HUES64 (cell line): Measurements from ENCODE around the gene RAD1.

ENCODE experiments used
- H3K27ac ChIP-seq: 2 replicates; pipeline ENCODE4 v1.7.0; 2013; ENCODE audit warnings: low read depth, low read length, inconsistent platforms
- H3K27me3 ChIP-seq: 2 replicates; pipeline ENCODE4 v1.6.1; 2013; ENCODE audit warnings: mild to moderate bottlenecking, low read length; ENCODE audit not compliant: insufficient read depth
- H3K36me3 ChIP-seq: 2 replicates; pipeline ENCODE4 v1.6.1; 2013; ENCODE audit warnings: mild to moderate bottlenecking, low read length; ENCODE audit not compliant: insufficient read depth
- H3K4me1 ChIP-seq: 2 replicates; pipeline ENCODE4 v1.6.1; 2013; ENCODE audit warnings: mild to moderate bottlenecking, low read length, moderate library complexity; ENCODE audit not compliant: insufficient read depth
- H3K4me3 ChIP-seq: 2 replicates; pipeline ENCODE4 v1.5.1; 2013; ENCODE audit warnings: mild to moderate bottlenecking, low read length, moderate library complexity
- H3K9ac ChIP-seq: 2 replicates; pipeline ENCODE4 v1.6.1; 2013; ENCODE audit warnings: mild to moderate bottlenecking, low read depth, low read length
- H3K9me3 ChIP-seq: 2 replicates; pipeline ENCODE4 v1.6.1; 2013; ENCODE audit warnings: low read depth, low read length; ENCODE audit not compliant: insufficient read depth
- WGBS: fragments of 150-250, 120-280 bp; methylation state at CpG from one replicate; pipeline ENCODE4 v1.1.7; 2013; ENCODE audit warnings: missing lambda C conversion rate; 5-methylcytosine and 5-hydroxymethylcytosine counted together

The RAD1 gene

DNA sequence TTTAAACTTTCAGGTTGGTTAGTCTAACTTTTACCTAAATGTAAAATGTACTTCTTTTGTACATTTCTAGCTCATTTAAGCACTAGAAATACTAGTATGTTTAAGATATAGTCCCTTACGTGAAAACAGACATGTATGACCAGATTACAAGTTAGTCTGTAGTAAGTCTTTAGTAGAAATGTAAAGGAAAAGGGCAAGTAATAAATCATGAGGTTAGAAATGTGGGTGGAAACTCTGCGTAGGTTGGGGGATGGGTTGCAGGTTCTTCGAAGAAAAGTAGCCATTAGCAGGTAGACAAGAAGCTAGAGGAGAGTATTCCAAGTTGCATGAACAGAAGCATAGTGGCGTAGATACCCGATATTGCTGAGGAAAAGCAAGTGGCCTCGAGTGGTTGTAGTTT, 22.9 kb downstream of the RAD1 start:
- 95% methylated on average over 6 of the region's 6 CpGs for WGBS
- Histone ChIP-seq H3K9me3 (no peaks in the 10 kb centered on the region), H3K4me1 (no peaks in the 10 kb centered on the region), H3K36me3 (no peaks in the 10 kb centered on the region), H3K4me3 (no peak overlapping the region), H3K27me3 (no peaks in the 10 kb centered on the region), H3K27ac (no peak overlapping the region), H3K9ac (no peak overlapping the region)

DNA sequence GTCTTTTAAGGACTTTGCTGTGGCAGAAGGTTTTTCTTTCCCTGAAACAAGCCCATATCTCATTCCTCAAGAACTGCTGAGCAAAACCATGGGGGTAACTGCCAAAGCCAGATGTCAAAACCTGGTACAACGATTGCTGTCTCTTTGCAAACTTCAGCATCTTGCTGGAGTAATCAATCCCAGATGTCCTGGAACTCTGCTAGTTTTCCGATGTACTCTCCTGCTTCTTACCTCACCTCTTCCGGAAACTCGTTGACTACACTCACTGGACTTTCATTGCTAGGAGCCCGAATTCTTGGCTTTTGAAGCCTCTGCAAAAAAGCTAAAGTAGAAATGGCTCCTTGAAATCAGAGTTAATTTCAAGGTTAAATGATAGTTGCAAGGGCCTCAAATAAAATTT, 23.3 kb downstream of the RAD1 start:
- WGBS = 95% methylated on average over 5 of the region's 5 CpGs
- no peaks in the 10 kb centered on the region for H3K27me3 ChIP-seq
- H3K4me1 ChIP-seq = no peaks in the 10 kb centered on the region
- no peak overlapping the region for H3K4me3 ChIP-seq
- H3K36me3 ChIP-seq = no peaks in the 10 kb centered on the region
- H3K9ac ChIP-seq = no peak overlapping the region
- no peaks in the 10 kb centered on the region for H3K9me3 ChIP-seq
- no peak overlapping the region for H3K27ac ChIP-seq

DNA sequence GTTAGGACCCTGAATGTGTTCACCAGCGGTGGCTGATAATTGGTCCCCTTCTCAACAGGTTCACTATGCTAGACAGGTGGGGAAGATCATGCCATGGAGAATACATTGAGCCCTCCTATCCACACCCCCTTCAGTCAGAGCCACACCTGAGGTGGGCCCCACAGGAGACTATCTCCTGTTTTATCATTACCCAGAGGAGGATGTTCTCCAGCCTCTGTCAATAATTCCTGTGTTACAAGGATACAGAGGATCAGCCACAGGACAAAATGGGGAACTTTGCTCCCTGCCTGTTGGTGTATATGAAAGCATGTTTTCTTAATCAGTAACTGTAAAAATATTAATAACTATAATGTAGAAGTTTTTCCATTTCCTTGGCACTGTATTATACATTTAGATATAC, 25.9 kb downstream of the RAD1 start:
- H3K27ac ChIP-seq = no peak overlapping the region
- H3K9me3 ChIP-seq = no peaks in the 10 kb centered on the region
- no peak overlapping the region for H3K4me3 ChIP-seq
- no peaks in the 10 kb centered on the region for H3K36me3 ChIP-seq
- no peak overlapping the region for H3K9ac ChIP-seq
- no peaks in the 10 kb centered on the region for H3K27me3 ChIP-seq
- 100% methylated on average over 1 of the region's 1 CpG for WGBS
- no peaks in the 10 kb centered on the region for H3K4me1 ChIP-seq

DNA sequence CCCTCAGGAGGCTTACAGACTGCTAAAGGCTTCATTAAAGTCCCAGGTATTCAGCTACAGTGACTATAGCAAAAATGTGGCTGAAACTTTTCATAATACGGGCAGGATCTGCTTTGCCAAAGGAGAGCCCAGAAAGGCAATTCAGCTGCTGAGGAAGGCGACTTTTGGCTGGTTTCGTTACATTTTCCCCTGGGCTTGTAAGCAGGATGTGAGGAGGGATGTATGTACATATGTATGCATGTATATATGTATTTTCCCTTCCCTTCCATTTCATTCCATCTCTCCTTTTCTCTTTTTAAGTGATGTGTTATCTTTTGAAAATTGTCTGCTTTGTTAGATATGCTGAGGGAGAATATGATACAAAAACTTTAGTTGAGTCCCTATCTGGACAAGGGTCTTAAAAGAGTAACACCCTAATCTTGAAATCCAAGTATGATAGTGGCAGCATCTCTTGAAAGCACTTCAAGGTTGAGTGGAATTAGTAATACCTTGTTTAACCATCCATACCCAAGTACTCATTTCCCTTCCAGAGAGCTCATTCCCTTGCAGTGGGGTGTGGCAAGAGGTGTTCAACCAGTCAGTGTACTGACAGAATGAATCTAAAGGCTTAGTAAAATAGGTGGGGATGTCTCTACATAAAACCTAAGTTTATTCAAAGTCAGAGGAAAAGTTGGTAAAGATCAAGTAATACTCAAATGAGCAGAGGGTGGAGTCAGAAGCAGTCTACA, 28.7 kb downstream of the RAD1 start:
- no peaks in the 10 kb centered on the region for H3K4me1 ChIP-seq
- no peaks in the 10 kb centered on the region for H3K27me3 ChIP-seq
- WGBS = 93% methylated on average over 3 of the region's 3 CpGs
- H3K4me3 ChIP-seq = no peak overlapping the region
- no peaks in the 10 kb centered on the region for H3K36me3 ChIP-seq
- H3K9me3 ChIP-seq = no peaks in the 10 kb centered on the region
- no peak overlapping the region for H3K9ac ChIP-seq
- H3K27ac ChIP-seq = no peak overlapping the region

DNA sequence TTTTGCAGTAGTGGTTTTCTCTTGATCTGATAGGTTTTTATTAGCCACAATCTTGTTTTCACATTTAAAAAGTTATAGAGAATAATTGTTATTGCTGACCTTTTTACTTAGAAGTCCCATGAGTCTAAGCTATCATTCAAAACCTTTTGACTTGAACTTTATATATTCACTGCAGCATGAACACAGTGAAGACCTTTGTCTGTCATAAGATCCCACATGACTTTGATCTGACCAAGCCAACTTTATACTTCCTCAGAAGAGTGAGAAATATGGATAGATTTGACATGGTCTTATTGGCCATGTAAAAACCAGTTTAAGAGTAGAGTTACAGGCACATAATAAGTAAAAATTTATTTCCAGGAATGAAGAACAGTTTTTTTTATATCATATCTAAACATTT, 34.1 kb downstream of the RAD1 start:
- Histone ChIP-seq H3K9ac (no peak overlapping the region), H3K4me1 (no peaks in the 10 kb centered on the region), H3K27me3 (no peaks in the 10 kb centered on the region), H3K9me3 (0 out of 2 replicates have a peak, but pooled peaks cover 11% of the 10 kb centered on the region), H3K27ac (no peak overlapping the region), H3K4me3 (no peak overlapping the region), H3K36me3 (no peaks in the 10 kb centered on the region)

DNA sequence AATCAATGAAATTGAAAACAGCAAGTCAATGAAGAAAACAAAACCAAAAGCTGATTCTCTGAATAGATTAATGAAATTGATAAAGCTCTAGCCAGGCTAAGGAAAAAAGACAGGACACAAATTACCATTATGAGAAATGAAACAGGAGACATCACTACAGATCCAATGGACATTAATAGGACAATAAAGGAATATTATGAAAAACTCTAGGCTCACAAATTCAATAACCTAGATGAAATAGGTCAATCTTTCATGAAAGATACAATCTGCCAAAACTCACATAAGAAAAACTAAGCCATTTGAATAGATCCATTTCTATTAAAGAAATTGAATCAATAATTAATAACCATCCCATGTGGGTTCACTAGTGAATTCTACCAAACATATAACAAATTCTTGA, 39.0 kb downstream of the RAD1 start:
- no peaks in the 10 kb centered on the region for H3K4me1 ChIP-seq
- no peak overlapping the region for H3K27ac ChIP-seq
- H3K27me3 ChIP-seq = no peaks in the 10 kb centered on the region
- no peak overlapping the region for H3K9ac ChIP-seq
- peaks cover 19% of the 10 kb centered on the region; the same call in 1 of the 2 replicates for H3K9me3 ChIP-seq
- H3K36me3 ChIP-seq = no peaks in the 10 kb centered on the region
- H3K4me3 ChIP-seq = no peak overlapping the region

DNA sequence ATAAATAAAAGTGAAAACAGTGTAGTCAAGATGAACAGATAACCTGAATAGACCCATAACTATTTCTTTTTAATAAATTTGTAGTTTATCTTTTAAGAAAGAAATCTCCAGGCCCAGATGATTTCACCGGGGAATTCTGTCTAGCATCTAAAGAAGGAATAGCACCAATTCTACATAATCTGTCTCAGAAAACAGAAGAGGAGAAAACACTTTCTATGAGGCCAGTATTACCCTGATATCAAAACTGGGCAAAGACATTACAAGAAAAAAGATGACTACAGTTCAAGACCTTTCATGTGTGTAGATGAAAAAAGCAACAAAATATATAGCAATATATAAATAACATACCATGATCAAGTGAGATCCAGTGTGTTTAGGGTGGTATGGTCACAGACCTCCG, 44.9 kb downstream of the RAD1 start:
- H3K4me3 ChIP-seq = no peak overlapping the region
- no peak overlapping the region for H3K9ac ChIP-seq
- H3K36me3 ChIP-seq = no peaks in the 10 kb centered on the region
- WGBS = 100% methylated on average over 1 of the region's 2 CpGs
- H3K9me3 ChIP-seq = no peaks in the 10 kb centered on the region
- no peak overlapping the region for H3K27ac ChIP-seq
- H3K4me1 ChIP-seq = peaks cover 10% of the 10 kb centered on the region
- no peaks in the 10 kb centered on the region for H3K27me3 ChIP-seq

DNA sequence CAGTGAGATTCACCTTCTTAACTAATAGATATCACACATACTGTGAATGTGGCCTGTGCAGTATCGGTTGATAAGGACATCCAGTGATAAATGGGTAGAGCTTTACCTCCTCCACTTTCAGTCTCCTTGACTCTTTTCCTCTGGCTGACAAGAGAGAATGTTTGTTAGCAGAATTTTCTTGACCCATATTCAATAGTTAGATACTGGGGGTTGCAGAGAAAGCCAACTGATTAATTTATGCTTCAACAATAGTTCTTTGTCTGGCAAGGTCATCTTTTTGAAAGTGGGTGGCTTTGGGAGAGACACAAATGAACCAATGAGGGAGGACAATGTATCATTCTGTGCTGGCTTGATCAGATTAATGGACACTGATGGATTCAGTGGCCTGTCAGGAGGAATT, 46.0 kb downstream of the RAD1 start:
- H3K27ac ChIP-seq = no peak overlapping the region
- peaks cover 22% of the 10 kb centered on the region for H3K4me1 ChIP-seq
- no peaks in the 10 kb centered on the region for H3K27me3 ChIP-seq
- H3K4me3 ChIP-seq = no peak overlapping the region
- no peaks in the 10 kb centered on the region for H3K36me3 ChIP-seq
- 100% methylated on average over 1 of the region's 1 CpG for WGBS
- H3K9me3 ChIP-seq = no peaks in the 10 kb centered on the region
- no peak overlapping the region for H3K9ac ChIP-seq

DNA sequence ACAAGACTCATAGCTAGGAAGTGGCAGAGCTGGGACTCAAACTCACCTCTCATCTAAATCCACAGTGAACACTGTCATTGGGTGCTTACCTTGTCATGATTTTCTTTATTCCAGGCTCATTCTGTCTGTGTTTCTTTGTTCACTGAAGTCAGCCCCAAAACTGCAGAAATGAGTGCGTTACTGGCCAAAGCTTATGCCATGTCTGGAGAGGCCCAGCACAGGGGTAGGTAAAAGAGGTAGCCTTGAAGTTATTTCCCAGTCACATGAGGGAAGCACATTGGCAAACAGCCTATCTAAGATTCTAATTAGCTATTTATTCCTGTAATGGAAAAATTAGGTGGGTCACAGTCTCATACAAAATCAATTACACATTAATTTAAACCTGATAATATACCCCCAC, 46.5 kb downstream of the RAD1 start:
- Histone ChIP-seq H3K27me3 (no peaks in the 10 kb centered on the region), H3K4me1 (peaks cover 26% of the 10 kb centered on the region), H3K36me3 (no peaks in the 10 kb centered on the region), H3K9ac (no peak overlapping the region), H3K27ac (no peak overlapping the region), H3K9me3 (no peaks in the 10 kb centered on the region), H3K4me3 (no peak overlapping the region)
- 96% methylated on average over 1 of the region's 1 CpG for WGBS

DNA sequence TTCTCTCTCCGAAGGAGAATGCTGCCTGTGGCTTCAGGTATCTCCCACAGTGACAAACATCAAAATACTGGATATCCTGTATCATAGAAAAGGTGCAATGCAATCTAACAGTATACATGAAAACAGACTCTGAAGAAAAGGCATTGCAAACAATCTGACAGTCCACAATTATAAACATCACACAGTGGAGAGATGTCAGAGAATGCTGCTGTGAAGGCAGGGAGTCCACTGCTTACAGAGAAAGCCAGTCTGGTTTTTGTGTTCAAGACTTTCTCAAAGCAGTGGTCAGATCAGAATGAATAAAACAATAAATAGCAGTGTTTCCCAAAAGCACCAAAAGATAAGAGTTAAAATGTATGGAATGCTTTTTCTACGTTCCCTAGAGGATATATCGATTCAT, 47.6 kb downstream of the RAD1 start:
- WGBS = 100% methylated on average over 1 of the region's 3 CpGs
- Histone ChIP-seq H3K36me3 (no peaks in the 10 kb centered on the region), H3K4me3 (no peak overlapping the region), H3K27me3 (no peaks in the 10 kb centered on the region), H3K9ac (no peak overlapping the region), H3K9me3 (no peaks in the 10 kb centered on the region), H3K4me1 (peaks cover 33% of the 10 kb centered on the region), H3K27ac (no peak overlapping the region)

DNA sequence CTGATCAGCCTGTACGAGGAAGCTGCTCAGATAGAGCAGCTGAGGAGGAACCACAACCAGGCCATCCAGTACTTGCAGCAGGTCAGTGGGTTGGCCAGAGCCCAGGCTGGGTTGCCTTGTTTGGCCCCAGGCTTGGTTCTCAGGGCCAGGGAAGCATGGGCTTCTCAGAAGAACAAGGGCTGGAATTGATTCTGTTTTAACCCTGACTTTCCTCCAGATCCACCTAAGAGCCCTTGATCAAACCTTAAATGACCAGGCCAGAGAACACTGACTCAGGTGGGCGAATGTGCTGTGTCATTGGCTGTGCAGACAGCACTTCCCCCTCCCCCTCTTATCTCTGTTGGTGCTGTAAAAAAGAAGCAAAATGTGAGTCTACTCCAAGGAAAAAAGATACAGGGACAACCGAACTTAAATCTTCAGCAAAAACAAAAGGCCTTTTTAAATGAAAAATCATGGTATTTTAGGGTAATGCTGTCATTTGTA, 48.3 kb downstream of the RAD1 start:
- peaks cover 33% of the 10 kb centered on the region for H3K4me1 ChIP-seq
- WGBS = 93% methylated on average over 2 of the region's 3 CpGs
- no peaks in the 10 kb centered on the region for H3K36me3 ChIP-seq
- no peaks in the 10 kb centered on the region for H3K27me3 ChIP-seq
- H3K9ac ChIP-seq = no peak overlapping the region
- no peaks in the 10 kb centered on the region for H3K9me3 ChIP-seq
- peak overlapping the region; percentile 46; the same call in 1 of the 2 replicates for H3K27ac ChIP-seq
- H3K4me3 ChIP-seq = no peak overlapping the region

DNA sequence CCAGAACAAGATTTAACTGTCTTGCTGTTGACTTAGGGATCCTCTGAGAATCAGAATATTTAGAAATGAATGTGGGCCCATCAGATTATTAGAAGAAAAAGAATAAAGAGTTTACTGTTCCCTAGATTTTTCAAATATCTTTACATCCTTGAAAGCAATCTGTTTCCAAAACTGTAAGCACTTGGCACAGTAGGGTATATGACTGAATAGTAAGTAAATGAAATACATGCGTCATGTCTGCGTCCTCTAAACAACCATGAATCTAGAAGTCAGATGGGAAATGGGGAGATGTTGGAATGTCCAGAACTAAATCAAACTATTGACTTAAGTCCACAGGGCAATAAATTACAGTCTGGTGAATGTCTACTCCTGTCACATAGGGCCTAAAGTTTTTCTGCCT, 50.2 kb downstream of the RAD1 start:
- H3K9me3 ChIP-seq = no peaks in the 10 kb centered on the region
- peaks cover 33% of the 10 kb centered on the region for H3K4me1 ChIP-seq
- 98% methylated on average over 2 of the region's 2 CpGs for WGBS
- no peak overlapping the region for H3K4me3 ChIP-seq
- no peaks in the 10 kb centered on the region for H3K27me3 ChIP-seq
- no peaks in the 10 kb centered on the region for H3K36me3 ChIP-seq
- H3K9ac ChIP-seq = no peak overlapping the region; the same call in 1 of the 2 replicates
- peak overlapping the region; percentile 68; the same call in 1 of the 2 replicates for H3K27ac ChIP-seq
